NCI-H82 treated with DMSO at 0.1 percent for 48 hours (cell line): ENCODE measurements around the gene CASTOR1.

Source experiments
- DNase-seq: peaks from one replicate; lab custom pipeline; 2025; ENCODE audit not compliant: unreplicated experiment; lab: John Stamatoyannopoulos, UW

CASTOR1 gene

GRCh38 chr22:30286331-30286730 is 3.0 kb downstream of the CASTOR1 start:
- DNase-seq: no peak

GRCh38 chr22:30285846-30286200 is 3.5 kb downstream of the CASTOR1 start:
- no peak for DNase-seq

DNA sequence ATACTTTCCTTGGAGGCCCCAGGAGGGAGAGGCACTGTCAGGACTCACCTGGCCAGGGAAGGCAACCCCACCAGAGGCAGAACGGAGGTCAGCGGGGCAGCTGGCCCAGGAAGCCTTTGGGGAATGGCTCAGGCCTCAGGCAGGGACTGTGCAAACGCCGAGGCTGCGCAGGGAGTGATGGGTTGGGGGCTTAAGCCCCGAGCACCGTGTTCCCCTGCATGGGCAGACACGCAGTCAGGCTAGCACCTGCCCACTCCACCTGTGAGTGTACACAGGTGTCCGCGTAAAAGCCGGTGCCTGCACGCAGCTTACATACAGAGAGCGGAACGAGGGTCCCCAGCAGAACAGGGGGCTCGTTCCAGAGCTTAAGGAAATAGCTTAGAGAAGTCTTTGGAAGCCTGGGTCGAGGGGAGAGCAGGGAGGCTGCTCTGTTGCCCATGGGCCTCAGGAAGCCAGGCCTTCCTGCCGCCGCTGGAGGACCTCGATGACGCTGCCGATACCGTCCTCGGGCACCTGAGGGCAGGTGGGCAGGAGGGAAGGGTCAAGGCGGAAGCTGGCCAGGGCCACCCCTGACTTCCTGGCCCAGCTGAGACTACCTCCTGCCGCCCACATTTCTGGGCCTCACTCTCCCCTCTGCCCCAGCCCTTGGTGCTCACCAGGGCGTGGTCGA is 4.0 kb downstream of the CASTOR1 start:
- DNase-seq: no peak

- DNase-seq: no peak
Measured at GRCh38 chr22:30284666-30285065, 4.6 kb downstream of the CASTOR1 start.

DNA sequence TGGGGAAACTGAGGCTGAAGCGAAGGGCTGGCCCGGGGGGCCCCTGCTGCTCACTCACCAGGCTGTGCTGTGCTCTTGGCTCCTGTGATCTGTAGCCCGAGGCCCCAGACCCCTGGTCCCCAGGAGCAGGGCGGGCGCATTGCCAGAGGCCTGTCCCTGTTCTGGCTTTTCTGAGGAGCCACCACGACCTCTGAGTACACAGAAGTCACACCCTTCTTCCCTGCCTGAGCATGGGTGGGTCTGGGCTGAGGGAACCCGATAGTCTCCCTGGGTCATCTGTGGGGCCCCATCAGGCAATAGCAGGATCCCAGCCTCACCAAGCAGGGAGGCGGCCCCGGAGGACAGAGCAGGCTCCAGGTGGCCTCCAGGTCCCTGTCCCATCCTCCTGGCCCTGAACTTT is 5.1 kb downstream of the CASTOR1 start:
- no peak for DNase-seq

- no peak for DNase-seq
Measured at GRCh38 chr22:30283342-30283741, 6.0 kb downstream of the CASTOR1 start.

DNA sequence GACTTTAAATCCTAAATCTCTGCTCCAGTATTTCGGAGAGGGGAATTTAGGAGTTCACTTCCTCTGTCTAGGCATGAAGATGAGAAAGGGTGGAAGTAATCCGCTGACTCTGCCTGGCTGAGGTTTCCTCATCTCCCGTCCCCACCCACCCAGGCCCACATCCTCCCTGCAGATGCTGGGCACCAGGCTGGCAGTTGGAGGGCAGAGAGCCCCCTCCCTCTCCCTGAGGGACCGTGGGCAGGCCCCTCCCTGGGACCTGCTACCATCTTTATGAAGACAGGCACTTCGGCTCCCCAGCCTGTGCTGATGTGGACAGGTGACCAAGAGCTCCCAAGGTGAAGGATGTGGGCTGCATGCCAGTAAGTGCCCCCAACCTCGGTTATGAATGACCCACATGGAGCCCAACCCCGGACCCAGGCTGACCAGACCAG is 6.7 kb downstream of the CASTOR1 start:
- no peak for DNase-seq

DNA sequence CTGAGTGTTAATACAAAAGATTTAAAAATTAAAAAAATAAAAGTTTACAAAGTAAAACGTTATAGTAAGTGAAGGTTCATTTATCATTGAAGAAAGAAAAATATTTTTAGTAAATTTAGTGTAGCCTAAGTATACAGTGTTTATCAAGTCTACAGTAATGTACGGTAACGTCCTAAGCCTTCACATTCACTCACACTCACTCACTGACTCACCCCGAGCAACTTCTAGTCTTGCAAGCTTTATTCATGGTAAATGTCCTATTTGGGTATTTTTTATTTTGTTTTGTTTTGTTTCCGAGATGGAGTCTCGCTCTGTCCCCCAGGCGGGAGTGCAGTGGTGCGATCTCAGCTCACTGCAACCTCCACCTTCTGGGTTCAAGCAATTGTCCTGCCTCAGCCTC is 8.8 kb downstream of the CASTOR1 start:
- DNase-seq: no peak

DNA sequence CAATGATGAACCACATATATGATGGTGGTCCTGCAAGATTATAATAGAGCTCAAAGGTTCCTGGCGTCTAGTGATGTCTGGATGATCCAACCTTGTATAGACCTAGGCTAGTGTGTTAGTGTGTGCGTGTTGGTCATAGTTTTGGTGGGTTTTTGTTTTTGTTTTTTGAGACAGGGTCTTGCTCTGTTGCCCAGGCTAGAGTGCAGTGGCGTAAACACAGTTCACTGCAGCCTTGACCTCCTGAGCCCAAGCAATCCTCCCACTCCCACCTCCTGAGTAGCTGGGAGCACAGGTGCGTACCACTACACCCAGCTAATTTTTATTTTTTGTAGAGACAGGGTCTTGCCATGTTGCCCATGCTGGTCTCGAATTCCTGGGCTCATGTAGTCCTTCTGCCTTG is 9.4 kb downstream of the CASTOR1 start:
- no peak for DNase-seq

- no peak for DNase-seq
Measured at GRCh38 chr22:30279046-30279788, 10.1 kb downstream of the CASTOR1 start.

DNA sequence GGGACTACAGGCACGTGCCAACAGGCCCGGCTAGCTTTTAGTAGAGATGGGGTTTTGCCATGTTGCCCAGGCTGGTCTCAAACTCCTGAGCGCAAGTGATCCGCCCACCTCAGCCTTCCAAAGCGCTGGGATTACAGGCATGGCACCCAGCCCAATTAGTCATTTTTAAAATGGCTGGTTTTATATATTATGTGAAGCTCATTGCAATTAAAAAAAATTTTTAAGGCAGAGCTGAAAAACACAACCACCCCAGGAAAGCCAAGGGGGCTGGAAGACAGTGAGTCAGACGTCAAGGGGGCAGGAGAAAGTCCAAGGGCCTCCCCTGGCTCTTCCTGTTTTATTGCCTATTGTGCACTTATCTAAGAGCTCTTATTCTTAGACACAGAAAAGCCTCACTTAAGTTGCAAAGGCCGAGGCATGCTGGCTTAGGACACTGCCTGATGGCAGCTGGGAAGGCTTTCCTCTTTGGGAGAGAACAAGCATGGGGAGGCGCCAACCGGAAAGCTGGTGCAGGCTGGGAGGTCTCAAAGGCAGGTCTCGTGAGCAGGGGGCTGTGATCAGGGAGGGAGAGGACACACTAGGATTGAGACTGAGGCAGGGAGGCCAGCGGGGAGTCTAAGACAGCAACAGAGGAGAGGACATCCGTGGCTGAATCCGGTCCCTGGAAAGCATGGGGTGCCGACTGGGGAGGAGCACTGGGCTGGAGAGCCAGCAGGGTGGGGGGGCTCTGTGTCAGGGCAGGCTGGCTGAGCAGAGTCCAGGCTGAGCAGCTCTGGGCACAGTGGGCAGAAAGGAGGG is 11.6 kb downstream of the CASTOR1 start:
- no peak for DNase-seq

DNA sequence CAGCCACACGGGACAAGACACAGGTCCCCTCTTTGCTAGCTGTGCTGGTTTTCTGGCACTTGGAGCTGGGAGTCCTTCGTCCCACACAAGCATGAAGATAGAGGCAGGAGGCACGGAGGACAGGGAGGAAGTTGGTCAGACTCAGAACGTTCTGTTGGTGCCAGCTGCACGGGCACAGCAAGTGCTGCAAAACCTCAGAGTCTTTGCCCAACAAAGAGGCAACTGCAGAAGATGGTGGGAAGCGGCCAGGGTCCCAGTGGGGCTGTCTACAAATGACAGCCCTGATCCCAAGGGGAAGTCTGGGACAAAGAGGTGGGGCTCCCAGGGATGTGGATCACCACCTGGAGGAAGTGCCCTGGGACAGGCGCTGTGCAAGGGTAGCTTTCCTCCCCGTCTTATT is 13.3 kb downstream of the CASTOR1 start:
- DNase-seq: no peak

GRCh38 chr22:30275625-30276024 is 13.7 kb downstream of the CASTOR1 start:
- no peak for DNase-seq

DNA sequence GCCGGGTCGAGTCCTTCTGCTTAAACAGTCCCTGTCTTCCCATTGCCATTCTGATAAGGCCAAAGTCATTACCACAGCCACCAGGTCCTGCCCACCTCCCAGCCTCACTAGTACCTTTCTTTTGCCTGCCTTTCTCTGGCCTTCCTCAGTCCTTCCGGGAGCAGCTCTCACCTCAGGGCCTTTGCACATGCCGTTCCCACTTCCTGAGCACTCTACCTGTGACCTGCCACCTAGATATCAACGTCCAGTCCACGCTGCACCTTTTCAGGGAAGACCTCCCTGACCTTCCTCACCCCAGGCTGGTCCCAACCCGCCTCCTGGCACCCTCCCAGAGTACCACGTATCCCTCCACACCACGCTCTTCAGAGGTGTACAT is 14.9 kb downstream of the CASTOR1 start:
- DNase-seq: no peak

- DNase-seq: no peak
Measured at GRCh38 chr22:30273711-30274436, 15.4 kb downstream of the CASTOR1 start.

DNA sequence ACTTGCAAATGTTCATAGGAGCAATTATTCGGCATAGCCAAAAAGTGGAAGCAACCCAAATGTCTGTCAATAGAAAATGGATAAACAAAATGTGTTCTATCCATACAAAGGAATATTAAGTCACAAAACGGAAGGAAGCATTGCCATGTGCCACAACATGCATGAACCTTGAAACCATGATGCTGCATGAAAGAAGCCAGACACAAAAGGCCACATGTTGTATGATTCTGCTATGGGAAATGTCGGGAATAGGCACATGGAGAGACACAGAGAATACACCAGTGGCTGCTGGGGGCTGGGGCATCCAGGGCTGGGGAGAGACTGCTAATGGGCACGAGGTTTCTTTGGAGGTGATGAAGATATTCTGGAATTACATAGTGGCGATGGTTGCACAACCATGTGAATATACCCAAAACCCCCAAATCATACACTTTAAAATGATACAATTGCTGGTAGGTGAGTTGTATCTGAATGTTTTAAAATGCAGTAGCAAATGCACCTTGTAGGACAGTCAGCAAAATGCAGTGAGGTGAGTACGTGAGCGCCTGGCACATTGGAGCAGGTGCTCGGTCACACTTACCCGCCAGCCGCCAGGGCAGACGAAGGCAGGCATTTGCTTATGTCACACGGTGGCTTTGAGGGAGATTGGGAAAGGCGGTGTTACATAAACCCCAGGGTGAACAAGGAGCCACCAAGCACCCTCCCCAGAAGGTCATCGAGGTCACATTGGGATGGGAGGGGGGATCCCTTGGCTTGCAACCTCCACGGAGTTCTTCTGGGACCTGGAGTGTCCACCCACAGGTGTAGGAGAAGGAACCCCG is 16.3 kb downstream of the CASTOR1 start:
- no peak for DNase-seq

DNA sequence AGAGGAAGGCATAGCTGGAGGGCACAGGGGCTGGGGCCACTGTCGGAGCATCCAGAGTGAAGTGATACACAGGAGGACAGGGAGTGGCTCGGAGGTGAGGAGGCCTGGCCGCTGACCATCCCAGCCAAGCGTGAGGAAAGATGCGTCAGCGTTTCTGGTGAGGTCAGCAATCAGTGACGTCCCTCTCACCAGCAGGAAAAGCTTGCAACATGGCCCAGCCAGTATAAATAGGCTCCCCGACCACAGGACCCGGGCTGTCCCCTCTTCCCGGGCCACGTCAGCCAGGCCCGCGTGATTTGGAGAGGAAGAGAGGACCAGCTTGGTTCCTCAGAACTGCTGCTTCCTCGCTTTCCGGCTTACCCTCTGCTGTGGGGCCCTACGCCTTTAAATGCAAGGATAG is 18.5 kb downstream of the CASTOR1 start:
- no peak for DNase-seq

GRCh38 chr22:30268331-30268730 is 21.0 kb downstream of the CASTOR1 start:
- DNase-seq: no peak

GRCh38 chr22:30267382-30268302 is 21.7 kb downstream of the CASTOR1 start:
- no peak for DNase-seq
